Measurements from ENCODE around the gene ENOX1.

Gene ENOX1

GRCh38 chr13:43650882-43651281, 135.9 kb downstream of the ENOX1 start:
- no peak overlapping the region for H3K27ac ChIP-seq
- no peak for TF ChIP-seq CTCF (conservative IDR thresholded peaks at IDR 0.05)

GRCh38 chr13:43648733-43649132, 138.0 kb downstream of the ENOX1 start:
- no peak overlapping the region for H3K27ac ChIP-seq
- TF ChIP-seq CTCF (conservative IDR thresholded peaks at IDR 0.05) = no peak

GRCh38 chr13:43647471-43647870, 139.3 kb downstream of the ENOX1 start:
- no peak overlapping the region for H3K27ac ChIP-seq
- TF ChIP-seq CTCF (conservative IDR thresholded peaks at IDR 0.05) = no peak

- no peak overlapping the region for H3K27ac ChIP-seq
- TF ChIP-seq CTCF (conservative IDR thresholded peaks at IDR 0.05) = no peak
Measured at GRCh38 chr13:43640476-43640875, 146.3 kb downstream of the ENOX1 start.

- no peak for TF ChIP-seq CTCF (conservative IDR thresholded peaks at IDR 0.05)
- H3K27ac ChIP-seq = no peak overlapping the region
Measured at GRCh38 chr13:43631106-43631505, 155.7 kb downstream of the ENOX1 start.

- TF ChIP-seq CTCF (conservative IDR thresholded peaks at IDR 0.05) = no peak
Measured at GRCh38 chr13:43629691-43630480, 156.9 kb downstream of the ENOX1 start.

GRCh38 chr13:43626994-43627393, 159.8 kb downstream of the ENOX1 start:
- no peak for TF ChIP-seq CTCF (conservative IDR thresholded peaks at IDR 0.05)
- H3K27ac ChIP-seq = no peak overlapping the region

More at GRCh38 chr13:43629691-43630480, 156.9 kb downstream of the ENOX1 start:
- H3K27ac ChIP-seq = no peak overlapping the region
